Measurements from ENCODE around the gene MDN1. TPM values are rescaled to one million over a fixed set of nuclear protein-coding genes. Genes with fewer than 3 reads are reported as not detected.

Gene MDN1
- total and polyA plus RNA-seq, 2 of the 8 experiments (the other 6 are each of a cell fraction or from before 2014, with no cell fraction given): 53.5 to 179 TPM

DNA sequence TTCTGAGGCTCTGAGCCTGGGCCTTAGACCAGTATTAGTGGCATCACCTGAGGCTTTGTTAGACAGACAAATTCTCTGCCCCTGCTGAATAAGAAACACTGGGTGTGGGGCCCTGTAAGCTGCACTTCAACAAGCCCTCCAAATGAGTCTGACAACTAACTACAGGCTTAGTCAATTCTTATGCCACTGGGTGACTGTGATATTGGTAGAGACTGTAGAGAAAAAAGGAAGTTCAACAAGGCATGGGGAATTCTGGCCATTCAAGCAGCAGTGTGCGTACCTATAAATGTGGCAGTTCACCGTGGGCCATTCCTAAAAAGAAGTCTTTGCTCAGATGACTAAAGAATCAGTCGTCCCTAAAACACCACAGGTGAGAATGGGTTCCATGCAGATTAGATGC, 82.7 kb downstream of the MDN1 start (continued):
- TF ChIP-seq GABPA (IDR thresholded peaks at IDR 0.05; ENCODE audit: borderline replicate concordance, insufficient read depth, low read length): no peak
- TF ChIP-seq FOSL1 (IDR thresholded peaks at IDR 0.05; ENCODE audit: insufficient read depth, low read depth, low read length): no peak
